Measurements from ENCODE around the gene SQOR.

GRCh38 chr15:45588219-45588875 lies 46.5 kb upstream of the SQOR start:
- TF ChIP-seq, protein P1, sequence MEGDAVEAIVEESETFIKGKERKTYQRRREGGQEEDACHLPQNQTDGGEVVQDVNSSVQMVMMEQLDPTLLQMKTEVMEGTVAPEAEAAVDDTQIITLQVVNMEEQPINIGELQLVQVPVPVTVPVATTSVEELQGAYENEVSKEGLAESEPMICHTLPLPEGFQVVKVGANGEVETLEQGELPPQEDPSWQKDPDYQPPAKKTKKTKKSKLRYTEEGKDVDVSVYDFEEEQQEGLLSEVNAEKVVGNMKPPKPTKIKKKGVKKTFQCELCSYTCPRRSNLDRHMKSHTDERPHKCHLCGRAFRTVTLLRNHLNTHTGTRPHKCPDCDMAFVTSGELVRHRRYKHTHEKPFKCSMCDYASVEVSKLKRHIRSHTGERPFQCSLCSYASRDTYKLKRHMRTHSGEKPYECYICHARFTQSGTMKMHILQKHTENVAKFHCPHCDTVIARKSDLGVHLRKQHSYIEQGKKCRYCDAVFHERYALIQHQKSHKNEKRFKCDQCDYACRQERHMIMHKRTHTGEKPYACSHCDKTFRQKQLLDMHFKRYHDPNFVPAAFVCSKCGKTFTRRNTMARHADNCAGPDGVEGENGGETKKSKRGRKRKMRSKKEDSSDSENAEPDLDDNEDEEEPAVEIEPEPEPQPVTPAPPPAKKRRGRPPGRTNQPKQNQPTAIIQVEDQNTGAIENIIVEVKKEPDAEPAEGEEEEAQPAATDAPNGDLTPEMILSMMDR (conservative IDR thresholded peaks at IDR 0.05): no peak
- TF ChIP-seq ZFX (IDR thresholded peaks at IDR 0.05): no peak
